Neural cell (in vitro differentiated cells): ENCODE measurements around the gene USP28. TPM values are rescaled to one million over a fixed set of nuclear protein-coding genes. Genes with fewer than 3 reads are reported as not detected.

ENCODE experiments used
- H2AFZ ChIP-seq: fragments of 200-600, 300-800 bp; sonication (generic), shearing (Covaris generic); 2 replicates; pipeline ENCODE4 v1.6.0; 2014; ENCODE audit warnings: low read depth, mild to moderate bottlenecking, antibody characterized with exemption, low read length, moderate library complexity
- H3F3A ChIP-seq: fragments of 200-600 bp; shearing (Covaris generic); 2 replicates; pipeline ENCODE4 v1.6.1; 2016; ENCODE audit warnings: mild to moderate bottlenecking, moderate library complexity, mixed read lengths, antibody characterized with exemption, low read length; ENCODE audit not compliant: insufficient read depth, poor library complexity, severe bottlenecking
- H3K27ac ChIP-seq: fragments of 200-600, 300-800 bp; sonication (generic), shearing (Covaris generic); 2 replicates; pipeline ENCODE4 v1.5.1; 2014; ENCODE audit warnings: mild to moderate bottlenecking, low read length, moderate library complexity
- H3K27me3 ChIP-seq: fragments of 300-800, 200-600 bp; sonication (generic), shearing (Covaris generic); 2 replicates; pipeline ENCODE4 v1.6.0; 2014; ENCODE audit warnings: mild to moderate bottlenecking, low read depth, low read length, moderate library complexity; ENCODE audit not compliant: insufficient read depth
- H3K36me3 ChIP-seq: fragments of 300-800, 200-600 bp; sonication (generic), shearing (Covaris generic); 2 replicates; pipeline ENCODE4 v1.5.1; 2014; ENCODE audit warnings: mild to moderate bottlenecking, antibody characterized with exemption, low read length, moderate library complexity; ENCODE audit not compliant: insufficient read depth
- H3K4me2 ChIP-seq: fragments of 300-800, 200-600 bp; sonication (generic), shearing (Covaris generic); 2 replicates; pipeline ENCODE4 v1.6.0; 2014; ENCODE audit warnings: mild to moderate bottlenecking, low read length
- H3K4me3 ChIP-seq: fragments of 300-800, 200-600 bp; sonication (generic), shearing (Covaris generic); 2 replicates; pipeline ENCODE4 v1.5.1; 2014; ENCODE audit warnings: mild to moderate bottlenecking, low read length, moderate library complexity
- H3K79me2 ChIP-seq: fragments of 200-600 bp; shearing (Covaris generic); replicated peaks from 2 replicates; pipeline ENCODE4 v1.6.0; 2014; ENCODE audit warnings: mild to moderate bottlenecking, low read length, moderate library complexity; ENCODE audit not compliant: insufficient read depth
- H3K9ac ChIP-seq: fragments of 300-800, 200-600 bp; sonication (generic), shearing (Covaris generic); 2 replicates; pipeline ENCODE4 v1.6.1; 2016; ENCODE audit warnings: mild to moderate bottlenecking, low read length, mixed read lengths
- H3K9me2 ChIP-seq: fragments of 200-600 bp; shearing (Covaris generic); 2 replicates; pipeline ENCODE4 v1.6.1; 2016; ENCODE audit warnings: mild to moderate bottlenecking, low read length, mixed read lengths; ENCODE audit not compliant: insufficient read depth
- H3K9me3 ChIP-seq: fragments of 200-600, 300-800 bp; sonication (generic), shearing (Covaris generic); 2 replicates; pipeline ENCODE4 v1.6.1; 2016; ENCODE audit warnings: mild to moderate bottlenecking, mixed run types, low read length, moderate library complexity, mixed read lengths
- H4K20me1 ChIP-seq: fragments of 200-600 bp; shearing (Covaris generic); 2 replicates; pipeline ENCODE4 v1.6.1; 2016; ENCODE audit warnings: mild to moderate bottlenecking, mixed run types; ENCODE audit not compliant: insufficient read depth
- CTCF ChIP-seq: fragments of 450-650 bp; IDR thresholded peaks from 2 replicates; pipeline ENCODE4 v1.5.1; 2014; ENCODE audit warnings: antibody characterized with exemption, mild to moderate bottlenecking, moderate library complexity; ENCODE audit not compliant: poor library complexity, severe bottlenecking
- EP300 ChIP-seq: fragments of 450-650 bp; conservative IDR thresholded peaks from 2 replicates; pipeline ENCODE4 v1.6.1; 2014; ENCODE audit warnings: antibody characterized with exemption, mild to moderate bottlenecking, moderate library complexity; ENCODE audit not compliant: poor library complexity, severe bottlenecking
- EZH2 ChIP-seq: fragments of 200-600, 300-800 bp; shearing (Covaris generic), sonication (generic); IDR thresholded peaks from 2 replicates; pipeline ENCODE4 v1.6.1; 2014; ENCODE audit warnings: antibody characterized with exemption, low read length, borderline replicate concordance, mild to moderate bottlenecking; ENCODE audit not compliant: insufficient read depth, poor library complexity, severe bottlenecking
- MXI1 ChIP-seq: fragments of 450-650 bp; conservative IDR thresholded peaks from 2 replicates; pipeline ENCODE4 v1.6.1; 2014; ENCODE audit warnings: antibody characterized with exemption, mild to moderate bottlenecking; ENCODE audit not compliant: poor library complexity, severe bottlenecking
- POLR2AphosphoS5 ChIP-seq: IDR thresholded peaks from 2 replicates; pipeline ENCODE4 v1.6.1; 2012
- RAD21 ChIP-seq: fragments of 450-650 bp; conservative IDR thresholded peaks from 2 replicates; pipeline ENCODE4 v1.6.1; 2014; ENCODE audit warnings: antibody characterized with exemption, mild to moderate bottlenecking, moderate library complexity
- REST ChIP-seq: IDR thresholded peaks from 2 replicates; pipeline ENCODE4 v1.6.1; 2012; ENCODE audit warnings: borderline replicate concordance
- SMC3 ChIP-seq: fragments of 450-650 bp; conservative IDR thresholded peaks from 2 replicates; pipeline ENCODE4 v1.6.1; 2014; ENCODE audit warnings: antibody characterized with exemption, mild to moderate bottlenecking, moderate library complexity; ENCODE audit not compliant: poor library complexity
- TAF1 ChIP-seq: IDR thresholded peaks from 2 replicates; pipeline ENCODE4 v1.6.1; 2012; ENCODE audit warnings: low read depth
- polyA plus RNA-seq: library from polyadenylated mRNA; depleted of rRNA; stranded (reverse); fragments of >200 nt; gene quantifications from 2 replicates; pipeline ENCODE4 v1.2.3, GENCODE V29; 2014

Gene USP28
- polyA plus RNA-seq, 1 donor from 2014 or later, result 16.0 TPM

GRCh38 chr11:113885897-113886296 lies 10.5 kb upstream of the USP28 start:
- Histone ChIP-seq H2AFZ (no peak overlapping the region), H3F3A (no peaks in the 10 kb centered on the region), H3K79me2 (no peaks in the 10 kb centered on the region), H3K27ac (no peak overlapping the region), H3K9me2 (no peaks in the 10 kb centered on the region), H3K27me3 (no peaks in the 10 kb centered on the region), H3K9me3 (no peaks in the 10 kb centered on the region), H3K4me3 (no peak overlapping the region), H3K36me3 (no peaks in the 10 kb centered on the region), H3K4me2 (no peak overlapping the region), H4K20me1 (no peaks in the 10 kb centered on the region), H3K9ac (no peak overlapping the region)
- TF ChIP-seq SMC3 (no peak), POLR2AphosphoS5 (no peak), EZH2 (no peak), CTCF (no peak), MXI1 (no peak), REST (no peak), TAF1 (no peak), RAD21 (no peak), EP300 (no peak)

- Histone ChIP-seq H3K27me3 (no peaks in the 10 kb centered on the region), H3K9ac (no peak overlapping the region), H3F3A (no peaks in the 10 kb centered on the region), H3K4me3 (no peak overlapping the region), H2AFZ (no peak overlapping the region), H3K79me2 (no peaks in the 10 kb centered on the region), H4K20me1 (no peaks in the 10 kb centered on the region), H3K4me2 (no peak overlapping the region), H3K27ac (no peak overlapping the region), H3K36me3 (no peaks in the 10 kb centered on the region), H3K9me2 (no peaks in the 10 kb centered on the region), H3K9me3 (no peaks in the 10 kb centered on the region)
- no peak for TF ChIP-seq MXI1
- TF ChIP-seq REST, result no peak
- TF ChIP-seq RAD21, result no peak
- no peak for TF ChIP-seq TAF1
- no peak for TF ChIP-seq EP300
- no peak for TF ChIP-seq SMC3
- no peak for TF ChIP-seq POLR2AphosphoS5
- TF ChIP-seq EZH2, result no peak
- TF ChIP-seq CTCF, result no peak
Observed at GRCh38 chr11:113884361-113884836, 9.0 kb upstream of the USP28 start.
